Suppressor macrophage treated with lipopolysaccharide for 1 hour (primary cell): ENCODE data around the gene ABCA4.

Experiments used
- DNase-seq, 3 donors: peaks; one replicate each; pipeline ENCODE4 v3.0.0-alpha.2; 2020 to 2022

The ABCA4 gene

GRCh38 chr1:94103608-94104007, 17.3 kb downstream of the ABCA4 start:
- DNase-seq = no peak

GRCh38 chr1:94101613-94102525, 19.1 kb downstream of the ABCA4 start:
- peak in 2 of 3 donors; percentile 31 to 40 for DNase-seq

- no peak for DNase-seq
These were observed 19.9 kb downstream of the ABCA4 start for GRCh38 chr1:94100785-94101612.

- no peak for DNase-seq
These were observed 20.7 kb downstream of the ABCA4 start for GRCh38 chr1:94100129-94100784.

- DNase-seq = no peak
These were observed 21.6 kb downstream of the ABCA4 start for GRCh38 chr1:94099303-94099702.

- no peak for DNase-seq
These were observed 22.3 kb downstream of the ABCA4 start for GRCh38 chr1:94098585-94099111.

GRCh38 chr1:94096797-94097549, 24.0 kb downstream of the ABCA4 start:
- DNase-seq = no peak

- no peak for DNase-seq
These were observed 25.0 kb downstream of the ABCA4 start for GRCh38 chr1:94095744-94096469.

GRCh38 chr1:94095112-94095637, 25.8 kb downstream of the ABCA4 start:
- DNase-seq = no peak

- DNase-seq = peak; percentile 74 to 79 (median 77)
These were observed 26.4 kb downstream of the ABCA4 start for GRCh38 chr1:94094469-94095111.

GRCh38 chr1:94093996-94094395, 27.0 kb downstream of the ABCA4 start:
- peak; percentile 66 to 76 (median 73) for DNase-seq

- DNase-seq = no peak
These were observed 27.6 kb downstream of the ABCA4 start for GRCh38 chr1:94093396-94093795.

- DNase-seq = peak; percentile 18 to 25 (median 19)
These were observed 28.7 kb downstream of the ABCA4 start for GRCh38 chr1:94092210-94092613.

- DNase-seq = no peak
These were observed 30.2 kb downstream of the ABCA4 start for GRCh38 chr1:94090761-94091160.

GRCh38 chr1:94087193-94087592, 33.8 kb downstream of the ABCA4 start:
- DNase-seq = no peak

- DNase-seq = no peak
These were observed 36.4 kb downstream of the ABCA4 start for GRCh38 chr1:94084547-94084946.

GRCh38 chr1:94084085-94084484, 36.9 kb downstream of the ABCA4 start:
- no peak for DNase-seq

GRCh38 chr1:94083681-94084080, 37.3 kb downstream of the ABCA4 start:
- DNase-seq = no peak

- peak; percentile 69 to 87 (median 83) for DNase-seq
These were observed 39.2 kb downstream of the ABCA4 start for GRCh38 chr1:94081566-94082344.

- DNase-seq = no peak
These were observed 41.0 kb downstream of the ABCA4 start for GRCh38 chr1:94079989-94080388.
